Cardiac fibroblast (primary cell): ENCODE measurements around the gene OTOGL.
"Not testable (repeated sequence)": the region's sequence is repeated elsewhere in the genome, so short reads cannot be mapped to it uniquely, and the experiment has no call there.

Experiments used
- DNase-seq, 2 donors: peaks; one replicate each; pipeline versions ENCODE4 v3.0.0 to v3.0.0-alpha.2; 2010; ENCODE audit warnings: low read depth in 2 of 2
- H3K4me3 ChIP-seq, 2 donors: replicated peaks in 1 of 2; 1 replicate in 1 of 2; 2 replicates in 1 of 2; pipeline ENCODE4 v1.5.1; 2011; ENCODE audit warnings: low read depth in 2 of 2, low read length in 2 of 2, mild to moderate bottlenecking in 2 of 2, moderate library complexity in 1 of 2
- TF ChIP-seq, protein P1 (sequence below): IDR thresholded peaks from one replicate; pipeline ENCODE4 v1.5.1; 2011; ENCODE audit warnings: low read depth, mild to moderate bottlenecking, low read length, inconsistent platforms

OTOGL gene

DNA sequence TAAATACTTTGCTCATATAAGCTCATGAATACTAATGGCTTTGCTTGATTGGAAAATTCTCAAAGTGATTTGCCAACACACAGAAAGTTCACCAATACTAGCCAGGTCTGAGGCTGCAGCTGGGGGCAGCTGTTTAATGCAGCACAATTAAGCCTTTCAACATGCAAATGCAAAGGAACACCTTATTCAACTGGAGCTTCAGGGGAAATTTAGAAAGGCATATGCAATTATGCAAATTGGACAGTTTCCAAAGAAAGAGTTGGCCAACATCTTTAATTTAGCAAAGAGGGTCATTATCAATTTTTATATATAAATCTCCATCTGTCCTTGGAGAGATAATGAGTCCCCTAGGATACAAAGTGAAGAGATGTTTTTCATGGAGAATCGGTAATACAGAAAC lies 40.2 kb upstream of the OTOGL start:
- DNase-seq = no peak
- no peak overlapping the region for H3K4me3 ChIP-seq

DNA sequence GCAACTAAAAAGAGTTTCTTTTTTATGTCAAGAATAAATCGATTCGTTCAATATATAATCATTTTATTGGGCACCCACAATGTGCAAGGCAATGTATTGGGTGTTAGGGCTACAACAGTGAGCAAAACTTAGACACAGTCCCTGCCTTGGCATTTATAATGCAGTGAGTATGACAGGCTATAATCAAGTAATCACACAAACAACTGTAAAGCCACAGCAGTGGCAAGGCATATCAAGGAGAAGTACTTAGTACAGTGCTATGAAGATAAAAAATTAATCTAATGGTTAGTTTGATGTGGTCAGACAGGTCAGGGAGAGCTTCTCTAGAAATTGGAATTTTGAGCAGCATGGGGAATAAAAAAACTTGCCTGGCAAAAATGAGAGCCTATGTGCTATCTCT lies 39.5 kb upstream of the OTOGL start:
- DNase-seq = no peak
- TF ChIP-seq, protein P1, sequence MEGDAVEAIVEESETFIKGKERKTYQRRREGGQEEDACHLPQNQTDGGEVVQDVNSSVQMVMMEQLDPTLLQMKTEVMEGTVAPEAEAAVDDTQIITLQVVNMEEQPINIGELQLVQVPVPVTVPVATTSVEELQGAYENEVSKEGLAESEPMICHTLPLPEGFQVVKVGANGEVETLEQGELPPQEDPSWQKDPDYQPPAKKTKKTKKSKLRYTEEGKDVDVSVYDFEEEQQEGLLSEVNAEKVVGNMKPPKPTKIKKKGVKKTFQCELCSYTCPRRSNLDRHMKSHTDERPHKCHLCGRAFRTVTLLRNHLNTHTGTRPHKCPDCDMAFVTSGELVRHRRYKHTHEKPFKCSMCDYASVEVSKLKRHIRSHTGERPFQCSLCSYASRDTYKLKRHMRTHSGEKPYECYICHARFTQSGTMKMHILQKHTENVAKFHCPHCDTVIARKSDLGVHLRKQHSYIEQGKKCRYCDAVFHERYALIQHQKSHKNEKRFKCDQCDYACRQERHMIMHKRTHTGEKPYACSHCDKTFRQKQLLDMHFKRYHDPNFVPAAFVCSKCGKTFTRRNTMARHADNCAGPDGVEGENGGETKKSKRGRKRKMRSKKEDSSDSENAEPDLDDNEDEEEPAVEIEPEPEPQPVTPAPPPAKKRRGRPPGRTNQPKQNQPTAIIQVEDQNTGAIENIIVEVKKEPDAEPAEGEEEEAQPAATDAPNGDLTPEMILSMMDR = no peak
- no peak overlapping the region for H3K4me3 ChIP-seq

More for the DNA sequence above, 40.2 kb upstream of the OTOGL start:
- TF ChIP-seq, protein P1 = no peak

DNA sequence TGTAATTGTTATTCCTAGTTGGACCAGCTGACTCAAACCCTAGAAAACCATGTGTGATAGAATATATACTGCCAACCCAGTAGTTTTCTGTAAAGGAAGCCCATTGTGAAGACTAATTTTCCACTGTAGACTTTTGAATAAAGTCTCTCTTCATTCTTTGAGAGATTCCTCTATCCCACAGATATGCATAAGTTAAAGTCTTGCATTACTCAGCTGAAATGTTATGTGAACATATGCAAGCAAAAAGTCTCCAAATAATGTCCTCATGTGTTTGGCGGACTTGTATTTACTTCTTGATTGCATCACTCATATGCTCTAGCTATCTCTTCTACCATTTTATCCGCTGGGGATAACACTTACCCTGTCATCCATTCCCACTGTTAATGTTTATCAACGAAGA lies 35.1 kb upstream of the OTOGL start:
- TF ChIP-seq, protein P1 = no peak
- peak in 1 of 2 donors; percentile 22 for DNase-seq
- H3K4me3 ChIP-seq = no peak overlapping the region

DNA sequence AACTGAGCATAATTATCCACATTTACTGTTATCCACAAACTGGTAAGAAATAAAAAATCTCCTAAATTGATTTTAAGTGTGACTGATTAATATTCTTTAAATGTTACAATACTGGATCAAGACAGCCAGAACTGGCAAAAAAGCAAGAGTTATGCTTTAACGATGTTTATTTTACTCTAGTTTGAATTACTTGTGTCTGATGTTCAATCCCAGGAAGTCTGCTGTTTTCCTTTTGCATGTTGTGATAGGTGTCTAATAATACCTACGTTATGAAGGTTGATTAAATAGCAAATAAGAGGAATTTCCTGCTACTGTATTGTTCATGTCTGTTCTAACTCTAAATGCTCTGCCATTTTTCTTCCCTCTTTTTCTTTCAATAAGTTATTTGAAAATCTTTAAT lies 34.4 kb upstream of the OTOGL start:
- no peak for DNase-seq
- no peak overlapping the region for H3K4me3 ChIP-seq
- TF ChIP-seq, protein P1 = no peak

DNA sequence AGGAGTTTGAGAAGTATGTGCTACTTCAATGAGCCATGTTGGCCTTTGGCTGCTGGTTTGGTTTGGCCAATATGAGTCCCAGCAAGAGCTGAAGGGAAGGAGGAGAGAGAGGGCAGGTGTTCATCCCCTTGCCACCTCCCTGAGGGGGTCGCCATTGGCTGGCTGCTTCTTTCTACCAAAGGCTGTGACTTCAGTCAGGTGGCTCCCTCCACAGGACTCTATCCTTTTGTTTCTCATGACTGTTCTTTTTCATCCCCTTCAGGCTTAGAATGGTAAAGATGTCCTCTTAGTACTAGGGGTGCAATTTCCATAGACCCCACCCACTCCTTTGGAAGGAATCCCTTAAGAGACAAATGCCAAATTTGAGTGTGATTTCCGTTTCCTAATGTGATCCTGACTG lies 31.2 kb upstream of the OTOGL start:
- DNase-seq = no peak
- no peak overlapping the region for H3K4me3 ChIP-seq
- TF ChIP-seq, protein P1 = no peak

DNA sequence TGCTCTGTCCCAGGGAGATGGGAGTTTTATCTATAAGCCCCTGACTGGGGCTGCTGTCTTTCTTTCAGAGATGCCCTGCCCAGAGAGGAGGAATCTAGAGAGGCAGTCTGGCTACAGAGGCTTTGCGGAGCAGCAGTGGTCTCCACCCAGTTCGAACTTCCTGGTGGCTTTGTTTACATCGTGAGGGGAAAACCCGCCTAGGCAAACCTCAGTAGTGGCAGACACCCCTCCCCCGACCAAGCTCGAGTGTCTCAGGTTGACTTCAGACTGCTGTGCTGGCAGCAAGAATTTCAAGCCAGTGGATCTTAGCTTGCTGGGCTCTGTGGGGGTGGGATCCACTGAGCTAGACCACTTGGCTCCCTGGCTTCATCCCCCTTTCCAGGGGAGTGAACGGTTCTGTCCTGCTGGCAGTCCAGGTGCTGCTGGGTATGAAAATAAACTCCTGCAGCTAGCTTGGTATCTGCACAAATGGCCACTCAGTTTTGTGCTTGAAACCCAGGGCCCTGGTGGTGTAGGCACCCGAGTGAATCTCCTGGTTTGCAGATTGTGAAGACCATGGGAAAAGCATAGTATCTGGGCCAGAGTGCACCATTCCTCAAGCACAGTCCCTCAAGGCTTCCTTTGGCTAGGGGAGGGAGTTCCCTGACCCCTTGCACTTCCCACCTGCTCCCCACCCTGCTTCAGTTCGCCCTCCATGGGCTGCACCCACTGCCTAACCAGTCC lies 15.3 kb upstream of the OTOGL start:
- DNase-seq, H3K4me3 ChIP-seq: not testable (repeated sequence)

DNA sequence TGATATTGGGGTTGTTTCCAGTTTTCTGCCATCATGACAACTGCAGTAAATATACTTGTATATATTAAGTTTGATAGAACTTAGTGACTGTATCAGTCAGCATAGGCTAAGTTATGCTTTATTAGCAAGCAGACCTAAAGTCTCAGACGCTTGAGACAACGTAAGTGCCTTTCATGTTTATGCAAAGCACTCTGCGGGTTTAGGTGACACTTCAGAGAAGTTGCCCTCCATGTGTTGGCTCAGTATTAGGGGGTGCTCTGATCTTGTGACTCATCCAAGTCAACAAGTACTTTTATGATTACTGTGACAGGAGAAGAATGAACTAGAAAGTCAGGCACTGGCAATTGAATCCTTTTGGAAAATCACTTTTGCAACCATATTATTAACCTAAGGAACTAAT lies 13.3 kb upstream of the OTOGL start:
- DNase-seq = no peak
- no peak overlapping the region for H3K4me3 ChIP-seq
- TF ChIP-seq, protein P1 = no peak
